ENCODE measurements around the gene ARL4D. TPM values are rescaled to one million over a fixed set of nuclear protein-coding genes. Genes with fewer than 3 reads are reported as not detected.

The ARL4D gene
- total RNA-seq, 1 donor from 2014 or later: 3.3 TPM

DNA sequence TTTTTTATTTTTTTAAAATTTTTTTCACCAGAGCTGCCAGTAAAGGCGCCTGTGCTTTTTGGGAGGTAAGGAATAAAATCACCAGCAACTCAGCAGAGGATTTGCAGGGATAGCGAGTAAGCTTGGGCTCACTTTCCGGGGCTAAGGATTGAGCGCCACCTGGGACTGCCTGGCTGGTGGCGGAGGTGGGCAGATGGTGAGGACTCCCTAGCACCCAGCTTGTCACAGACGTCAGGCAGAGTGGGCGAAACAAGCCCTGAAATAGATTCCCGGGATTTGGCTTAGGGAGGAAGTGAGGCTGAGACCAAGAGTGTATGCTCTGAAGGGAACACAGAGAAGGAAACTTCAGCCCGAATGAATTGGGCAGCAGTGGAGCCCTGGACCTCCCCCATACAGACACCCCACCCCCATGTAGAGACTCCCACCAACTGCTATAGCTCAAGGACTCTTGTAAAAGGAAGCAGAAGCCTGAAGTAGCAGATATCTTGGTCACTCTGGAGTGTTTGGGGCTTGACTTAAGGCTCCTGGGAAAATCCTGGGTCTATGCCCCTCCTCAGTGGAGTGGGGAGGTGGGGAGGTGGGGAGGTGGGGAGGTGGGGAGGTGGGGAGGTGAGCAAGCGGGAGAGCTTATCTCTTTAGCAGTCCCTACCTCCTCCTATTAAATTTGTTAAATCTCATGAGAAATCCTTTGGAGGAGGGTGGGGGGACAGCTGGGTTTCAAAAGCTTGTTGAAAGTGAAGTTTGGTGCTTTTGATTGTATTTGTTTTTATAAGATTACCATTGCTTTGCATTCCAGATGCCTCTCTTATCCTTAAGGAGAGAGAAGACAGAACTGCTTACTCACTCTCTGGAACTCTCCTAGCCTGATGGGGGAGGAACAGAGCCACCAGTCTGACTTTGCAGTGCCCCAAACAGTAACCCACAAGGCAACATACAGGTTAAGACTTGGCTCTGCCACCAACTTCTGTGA lies 8.2 kb downstream of the ARL4D start:
- peaks cover 0 to 4% of the 10 kb centered on the region in 2 donors for H3K4me1 ChIP-seq
- TF ChIP-seq, protein P1, sequence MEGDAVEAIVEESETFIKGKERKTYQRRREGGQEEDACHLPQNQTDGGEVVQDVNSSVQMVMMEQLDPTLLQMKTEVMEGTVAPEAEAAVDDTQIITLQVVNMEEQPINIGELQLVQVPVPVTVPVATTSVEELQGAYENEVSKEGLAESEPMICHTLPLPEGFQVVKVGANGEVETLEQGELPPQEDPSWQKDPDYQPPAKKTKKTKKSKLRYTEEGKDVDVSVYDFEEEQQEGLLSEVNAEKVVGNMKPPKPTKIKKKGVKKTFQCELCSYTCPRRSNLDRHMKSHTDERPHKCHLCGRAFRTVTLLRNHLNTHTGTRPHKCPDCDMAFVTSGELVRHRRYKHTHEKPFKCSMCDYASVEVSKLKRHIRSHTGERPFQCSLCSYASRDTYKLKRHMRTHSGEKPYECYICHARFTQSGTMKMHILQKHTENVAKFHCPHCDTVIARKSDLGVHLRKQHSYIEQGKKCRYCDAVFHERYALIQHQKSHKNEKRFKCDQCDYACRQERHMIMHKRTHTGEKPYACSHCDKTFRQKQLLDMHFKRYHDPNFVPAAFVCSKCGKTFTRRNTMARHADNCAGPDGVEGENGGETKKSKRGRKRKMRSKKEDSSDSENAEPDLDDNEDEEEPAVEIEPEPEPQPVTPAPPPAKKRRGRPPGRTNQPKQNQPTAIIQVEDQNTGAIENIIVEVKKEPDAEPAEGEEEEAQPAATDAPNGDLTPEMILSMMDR (IDR thresholded peaks at IDR 0.05): no peak
- intact Hi-C loops (cut with DNase I): no loop called here
- no peak overlapping the region for H3K27ac ChIP-seq
- no peak for DNase-seq (ENCODE audit: low spot score in 2 of 2)
- H3K27me3 ChIP-seq: no peaks in the 10 kb centered on the region
- H3K4me3 ChIP-seq: no peak overlapping the region
- no peaks in the 10 kb centered on the region for H3K36me3 ChIP-seq
- no peaks in the 10 kb centered on the region for H3K9me3 ChIP-seq

DNA sequence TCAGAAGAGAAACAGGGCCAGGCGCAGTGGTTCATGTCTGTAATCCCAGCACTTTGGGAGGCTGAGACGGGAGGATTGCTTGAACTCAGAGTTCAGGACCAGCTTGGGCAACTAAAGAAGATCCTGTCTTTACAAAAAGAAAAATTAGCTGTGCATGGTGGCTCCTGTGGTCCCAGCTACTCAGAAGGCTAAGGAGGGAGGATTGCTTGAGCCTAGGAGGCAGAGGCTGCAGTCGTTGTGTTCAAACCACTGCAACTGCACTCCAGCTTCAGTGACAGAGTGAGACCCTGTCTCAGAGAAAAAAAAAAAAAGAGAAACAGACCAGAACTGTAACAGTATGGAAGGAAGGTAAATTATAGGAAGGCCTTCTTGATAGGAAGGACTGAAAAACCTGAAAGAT lies 10.3 kb downstream of the ARL4D start:
- Histone ChIP-seq H3K27me3 (no peaks in the 10 kb centered on the region), H3K27ac (no peak overlapping the region), H3K4me1 (peaks cover 0 to 3% of the 10 kb centered on the region in 2 donors), H3K36me3 (no peaks in the 10 kb centered on the region), H3K9me3 (no peaks in the 10 kb centered on the region), H3K4me3 (no peak overlapping the region)
- intact Hi-C loops (cut with DNase I): no loop called here
- TF ChIP-seq, protein P1 (IDR thresholded peaks at IDR 0.05): no peak
- no peak for DNase-seq (ENCODE audit: low spot score in 2 of 2)

DNA sequence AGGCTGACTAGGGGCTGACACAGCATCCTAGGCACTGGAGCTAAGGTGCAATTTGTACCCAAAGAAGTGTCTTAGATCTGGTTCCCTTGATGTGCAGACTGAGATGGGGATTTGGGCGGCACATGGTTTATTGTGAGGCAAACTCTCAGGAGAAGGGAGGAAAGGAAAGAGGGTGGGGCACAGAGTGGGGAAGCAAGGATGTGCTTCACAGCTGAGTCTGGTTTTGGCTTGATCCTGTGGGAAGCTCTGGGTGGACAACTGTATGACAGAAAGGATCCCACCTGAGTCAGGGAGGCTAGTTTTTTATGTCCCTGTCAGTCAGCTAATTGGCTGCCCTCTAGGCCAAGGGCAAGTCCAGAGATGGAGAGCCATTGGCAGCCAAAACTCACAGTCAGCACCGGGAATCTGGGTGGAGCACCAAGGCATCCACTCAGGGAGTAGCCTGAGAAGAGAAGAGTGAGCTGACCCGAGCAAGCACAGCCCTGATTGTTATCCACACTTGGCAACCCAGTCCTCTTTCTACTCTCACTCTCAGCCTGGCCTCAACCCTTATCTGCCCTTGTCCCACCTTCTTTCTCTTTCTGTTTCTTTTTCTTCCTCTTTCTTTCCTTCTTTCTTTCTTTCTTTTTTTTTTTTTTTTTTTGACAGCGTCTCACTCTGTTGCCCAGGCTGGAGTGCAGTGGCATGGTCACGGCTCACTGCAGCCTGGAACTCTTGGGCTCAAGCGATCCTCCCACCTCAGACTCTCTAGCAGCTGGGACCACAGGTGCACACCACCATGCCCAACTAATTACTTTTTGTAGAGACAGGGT lies 12.0 kb downstream of the ARL4D start:
- TF ChIP-seq, protein P1 (IDR thresholded peaks at IDR 0.05): no peak
- intact Hi-C loops (cut with DNase I): no loop called here
- Histone ChIP-seq H3K27me3 (no peaks in the 10 kb centered on the region), H3K4me3 (no peak overlapping the region), H3K27ac (no peak overlapping the region), H3K9me3 (no peaks in the 10 kb centered on the region), H3K36me3 (no peaks in the 10 kb centered on the region), H3K4me1 (peaks cover 0 to 3% of the 10 kb centered on the region in 2 donors)
- DNase-seq (ENCODE audit: low spot score in 2 of 2): no peak

DNA sequence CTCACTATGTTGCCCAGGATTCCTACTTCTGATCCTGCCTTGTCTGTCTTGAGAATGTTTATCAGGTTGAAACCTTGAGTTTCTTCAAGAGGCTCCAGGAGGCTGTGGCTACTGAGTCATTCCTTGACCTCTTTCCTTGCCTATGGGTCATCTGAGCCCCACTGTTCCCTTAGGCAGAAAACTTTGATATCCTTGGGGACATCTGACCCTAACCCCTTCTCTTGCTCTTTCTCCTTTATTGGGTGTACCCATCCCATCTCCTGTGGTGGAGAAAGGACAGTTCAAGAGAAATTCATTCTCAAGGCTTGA lies 12.5 kb downstream of the ARL4D start:
- no peak for DNase-seq (ENCODE audit: low spot score in 2 of 2)
- intact Hi-C loops (cut with DNase I): no loop called here
- Histone ChIP-seq H3K27ac (no peak overlapping the region), H3K9me3 (no peaks in the 10 kb centered on the region), H3K4me3 (no peak overlapping the region), H3K36me3 (no peaks in the 10 kb centered on the region), H3K27me3 (no peaks in the 10 kb centered on the region), H3K4me1 (peaks cover 0 to 3% of the 10 kb centered on the region in 2 donors)
- TF ChIP-seq, protein P1 (IDR thresholded peaks at IDR 0.05): no peak

DNA sequence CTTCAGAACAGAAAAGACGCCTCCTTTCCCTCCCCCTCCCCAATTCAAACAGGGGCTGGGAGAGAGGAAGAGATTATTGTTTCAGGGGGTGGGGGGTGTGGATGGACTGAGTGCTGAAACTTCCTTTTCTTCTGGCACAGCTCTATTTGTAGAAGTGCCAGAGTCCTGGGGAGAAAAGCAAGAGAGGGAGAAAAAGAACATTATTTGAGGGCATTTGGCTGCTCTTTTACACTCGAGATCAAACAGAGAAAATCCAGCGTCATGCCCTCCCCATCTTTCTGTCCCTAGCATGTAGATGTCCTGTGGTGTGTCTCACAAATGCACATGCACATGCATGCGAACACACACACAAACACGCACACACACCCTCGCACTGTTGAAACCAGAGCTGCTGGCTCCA lies 13.0 kb downstream of the ARL4D start:
- TF ChIP-seq, protein P1 (IDR thresholded peaks at IDR 0.05): no peak
- no peak overlapping the region for H3K4me3 ChIP-seq
- DNase-seq (ENCODE audit: low spot score in 2 of 2): no peak
- intact Hi-C loops (cut with DNase I): no loop called here
- H3K9me3 ChIP-seq: no peaks in the 10 kb centered on the region
- H3K4me1 ChIP-seq: peaks cover 0 to 6% of the 10 kb centered on the region in 2 donors
- H3K36me3 ChIP-seq: no peaks in the 10 kb centered on the region
- H3K27me3 ChIP-seq: no peaks in the 10 kb centered on the region
- no peak overlapping the region for H3K27ac ChIP-seq
